GM21717 (cell line): ENCODE measurements around the gene EFNA2.

ENCODE experiments used
- ATAC-seq: cut with Tn5 transposase; IDR thresholded peaks from one replicate; pipeline ENCODE4 v1.9.1; 2021; ENCODE audit warnings: mild to moderate bottlenecking, moderate library complexity; ENCODE audit not compliant: unreplicated experiment

EFNA2 gene

GRCh38 chr19:1271528-1272422 lies 13.9 kb upstream of the EFNA2 start:
- no peak for ATAC-seq

- ATAC-seq, result no peak
Measured at GRCh38 chr19:1272423-1273262, 13.0 kb upstream of the EFNA2 start.

DNA sequence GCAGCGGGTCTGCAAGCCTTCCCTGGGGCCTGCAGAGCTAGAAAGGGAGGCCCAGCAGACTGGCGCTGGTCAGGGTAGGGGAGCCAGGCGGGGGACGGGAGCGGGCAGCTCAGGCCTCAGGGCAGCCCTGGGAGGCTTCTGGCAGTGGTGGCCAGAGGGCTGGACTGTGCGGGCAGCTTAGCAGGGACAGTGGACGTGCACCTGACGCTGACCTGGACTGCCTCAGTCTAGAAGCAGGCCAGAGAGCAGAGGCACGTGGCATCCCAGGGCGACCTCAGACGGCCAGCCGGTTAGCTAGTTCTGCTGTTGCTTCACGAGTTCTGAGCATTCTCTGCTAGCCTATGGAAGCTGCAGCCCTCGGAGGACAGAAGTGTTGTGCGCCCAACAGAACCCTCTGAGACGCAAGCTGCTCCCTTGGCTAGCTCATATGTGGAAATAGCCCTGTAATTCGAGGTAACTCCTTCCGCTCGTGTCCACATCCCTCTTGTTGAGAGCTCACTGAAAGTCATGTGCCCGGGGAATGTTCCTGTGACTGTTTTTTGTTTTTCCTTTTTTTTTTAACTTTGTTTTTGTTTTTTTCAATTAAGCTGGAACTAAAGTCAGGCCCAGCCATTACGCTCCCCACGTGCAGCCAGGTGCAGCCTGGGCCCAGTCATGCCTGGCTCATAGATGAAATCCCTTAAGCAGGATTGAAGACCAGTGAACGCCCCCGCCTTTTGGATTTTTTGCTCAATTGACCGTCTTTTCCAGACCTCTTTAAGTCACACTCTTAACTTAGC lies 12.2 kb upstream of the EFNA2 start:
- no peak for ATAC-seq

DNA sequence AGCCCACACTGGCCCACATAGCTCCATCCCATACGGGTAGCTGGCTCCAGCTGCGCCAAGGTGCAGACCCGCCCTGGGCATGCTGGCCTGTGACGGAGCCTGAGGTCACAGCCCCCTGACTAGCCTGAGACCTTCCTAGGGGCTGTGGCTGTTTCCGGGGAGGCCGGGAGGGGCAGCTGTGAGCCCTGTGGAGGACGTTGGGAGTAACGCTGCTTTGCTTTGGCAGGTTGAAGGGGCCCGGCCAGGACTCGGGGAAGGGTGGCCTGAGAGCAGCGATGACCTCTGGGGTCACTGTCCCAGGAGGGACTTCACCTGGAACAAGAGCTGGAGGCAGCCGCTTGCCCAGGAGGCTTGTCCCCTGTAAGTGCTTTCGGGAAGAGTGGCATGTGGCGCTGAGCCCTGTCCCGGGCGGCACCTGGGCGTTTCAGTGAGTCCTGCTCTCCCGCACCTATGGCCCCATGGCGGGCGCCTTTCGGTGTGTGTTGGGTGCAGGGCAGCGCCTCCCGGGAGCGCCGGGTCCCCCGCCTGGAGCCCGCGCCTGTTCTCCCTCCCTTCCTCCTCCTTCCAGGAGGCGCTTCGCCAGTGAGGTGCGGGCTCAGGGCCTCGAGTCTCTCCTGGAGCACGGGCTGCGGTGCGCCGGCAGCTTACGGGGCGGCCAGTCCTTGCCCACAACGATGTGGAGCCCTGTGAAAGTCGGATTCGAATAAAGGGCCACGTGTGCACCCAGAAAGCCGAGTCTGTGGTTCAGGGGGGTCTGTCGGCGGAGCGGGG lies 11.4 kb upstream of the EFNA2 start:
- no peak for ATAC-seq

DNA sequence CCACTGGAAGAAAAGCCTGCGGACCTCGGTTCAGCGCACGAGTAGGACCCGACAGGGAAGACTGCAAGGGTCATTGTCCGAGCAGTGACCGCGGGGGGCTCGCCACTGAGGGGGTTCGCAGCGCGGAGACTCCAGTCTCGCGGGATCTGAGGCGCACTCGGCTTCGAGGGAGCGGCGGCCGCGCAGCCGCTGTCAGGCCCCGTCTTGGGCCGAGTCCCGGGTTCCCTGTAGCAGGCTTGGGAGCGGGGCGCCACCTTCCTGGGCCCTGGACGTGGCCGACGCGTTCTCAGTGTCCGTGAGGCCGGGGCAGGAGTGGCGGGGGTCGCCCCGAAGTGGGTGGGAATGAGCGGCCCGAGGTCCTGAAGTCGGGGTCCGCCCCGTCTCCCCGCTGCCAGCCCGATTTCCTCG lies 10.8 kb upstream of the EFNA2 start:
- ATAC-seq, result no peak

DNA sequence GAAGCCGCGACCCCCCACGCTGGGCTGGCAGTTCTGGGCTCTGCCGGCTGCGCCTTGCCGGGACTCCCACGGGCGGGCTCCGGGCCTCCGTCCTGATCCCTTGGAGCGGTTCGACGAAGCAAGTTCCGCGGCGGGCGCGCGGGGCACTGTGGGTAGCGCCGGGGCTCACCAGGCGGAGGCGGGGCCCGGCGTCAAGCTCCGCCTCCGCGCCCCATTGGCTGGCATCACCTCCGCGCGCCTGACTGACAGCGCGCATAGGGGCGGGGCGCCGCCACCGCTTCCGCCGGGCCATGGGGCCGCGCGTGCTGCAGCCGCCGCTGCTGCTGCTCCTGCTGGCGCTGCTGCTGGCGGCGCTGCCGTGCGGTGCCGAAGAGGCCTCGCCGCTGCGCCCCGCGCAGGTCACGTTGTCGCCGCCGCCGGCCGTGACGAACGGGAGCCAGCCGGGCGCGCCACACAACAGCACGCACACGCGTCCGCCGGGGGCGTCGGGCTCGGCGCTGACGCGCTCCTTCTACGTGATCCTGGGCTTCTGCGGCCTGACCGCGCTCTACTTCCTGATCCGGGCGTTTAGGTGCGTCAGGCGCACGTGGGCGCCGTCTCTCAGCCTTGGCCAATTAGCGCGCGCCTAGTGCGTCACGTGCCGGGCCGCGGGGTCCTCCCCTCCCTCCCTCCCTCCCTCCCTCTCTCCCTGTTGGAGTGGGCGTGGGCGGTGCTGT lies 10.3 kb upstream of the EFNA2 start, which contains the start of gene FAM174C:
FAM174C (plus strand) TSS at position 271 of the 716 bp plus-strand sequence; CDS start at position 291, 20 bp downstream.
- ATAC-seq, result peak; percentile 42

GRCh38 chr19:1275976-1276627 lies 9.6 kb upstream of the EFNA2 start:
- ATAC-seq, result peak; percentile 8

DNA sequence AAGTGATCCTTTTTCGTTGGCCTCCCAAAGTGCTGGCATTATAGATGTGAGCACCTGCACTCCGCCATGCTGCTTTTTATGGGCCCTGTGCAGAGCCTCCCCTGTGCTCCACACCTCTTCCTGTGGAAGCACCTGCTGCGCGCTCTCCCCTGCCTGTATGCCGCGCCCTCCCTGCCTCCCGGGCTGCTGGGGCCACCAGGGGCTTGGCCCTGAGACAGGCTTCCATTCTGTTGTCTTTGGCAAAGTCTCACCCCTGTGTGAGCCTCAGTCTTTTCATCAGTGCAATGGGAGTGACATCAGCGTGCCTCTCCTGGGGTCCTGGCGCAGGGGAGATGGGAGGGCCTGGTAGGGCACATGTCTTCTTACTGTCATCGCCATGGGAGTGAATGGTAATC lies 9.0 kb upstream of the EFNA2 start:
- ATAC-seq, result no peak

GRCh38 chr19:1277061-1277460 lies 8.6 kb upstream of the EFNA2 start:
- ATAC-seq, result no peak

- no peak for ATAC-seq
Measured at GRCh38 chr19:1278074-1278473, 7.6 kb upstream of the EFNA2 start.

DNA sequence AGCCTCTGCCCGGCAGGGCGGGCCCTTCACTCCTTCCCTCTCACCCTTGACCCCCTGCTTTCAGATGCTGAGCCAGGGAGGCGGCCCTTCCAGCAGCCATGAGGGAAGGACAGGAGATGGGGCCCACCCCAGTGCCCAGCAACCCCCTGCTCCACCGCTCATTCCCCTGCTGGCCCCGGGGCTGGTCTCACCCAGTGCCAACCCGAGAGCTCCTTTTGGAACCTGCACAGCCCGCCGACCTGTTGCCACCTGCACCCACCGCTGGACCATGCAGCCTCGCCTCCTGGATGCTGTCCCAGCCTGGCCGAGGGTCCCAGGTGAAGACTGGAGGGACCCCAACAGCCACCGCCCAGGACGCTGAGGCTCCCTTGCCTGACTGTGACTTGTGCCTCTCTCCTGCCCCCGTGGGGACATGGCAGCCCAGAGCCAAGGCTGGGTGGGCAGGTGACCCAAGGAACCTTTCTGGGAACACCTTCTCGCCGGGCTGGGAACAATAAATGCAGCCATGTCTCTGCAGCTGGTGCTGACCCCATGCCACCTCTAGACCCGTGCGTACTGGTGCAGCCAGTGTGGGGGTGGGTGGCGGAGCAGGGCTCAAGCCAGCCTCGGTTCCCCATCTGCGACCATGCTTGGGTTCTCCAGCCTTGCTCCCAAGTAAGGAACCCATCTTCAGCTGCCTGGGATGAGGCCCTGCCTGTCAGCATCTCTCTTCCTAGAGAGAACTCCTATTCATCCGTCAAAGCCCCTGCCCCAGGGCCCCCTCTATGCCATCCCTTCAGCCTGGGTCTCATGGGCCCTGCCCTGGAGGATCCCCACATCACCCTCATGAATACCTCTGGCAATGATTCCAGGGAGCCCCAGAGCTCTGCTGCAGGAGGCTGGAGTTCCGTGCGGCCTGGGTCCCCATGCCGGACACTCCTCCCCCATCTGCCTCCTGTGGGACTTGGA lies 6.7 kb upstream of the EFNA2 start:
- ATAC-seq, result no peak

DNA sequence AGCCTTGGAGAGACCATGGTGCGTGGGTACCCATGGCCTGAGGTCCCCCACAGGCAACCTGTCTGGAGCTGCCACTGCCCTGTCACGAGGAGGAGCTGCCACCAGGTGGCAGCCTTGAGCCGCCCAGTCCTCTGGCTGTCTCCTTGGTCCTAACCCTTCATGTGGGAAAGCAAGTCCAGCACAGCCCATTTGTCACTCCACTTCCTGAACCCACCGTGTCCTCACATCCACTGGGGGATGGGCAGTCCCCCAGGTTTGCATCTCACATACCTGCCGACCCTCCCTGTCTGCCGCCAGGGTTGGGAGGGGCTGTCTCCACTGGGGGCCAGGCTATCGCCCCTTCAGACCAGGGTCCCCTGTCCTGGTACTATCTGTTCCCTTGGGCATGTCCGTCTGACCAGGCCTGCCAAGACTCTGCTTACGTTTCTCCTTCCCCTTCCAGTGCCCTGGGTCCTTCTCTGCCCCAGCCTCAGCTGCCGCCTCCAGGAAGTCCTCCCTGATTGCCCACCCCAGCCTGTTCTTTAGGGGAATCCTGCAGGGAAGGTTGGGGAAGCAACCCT lies 5.8 kb upstream of the EFNA2 start:
- ATAC-seq, result no peak

- ATAC-seq, result no peak
Measured at GRCh38 chr19:1280636-1281568, 4.8 kb upstream of the EFNA2 start.

DNA sequence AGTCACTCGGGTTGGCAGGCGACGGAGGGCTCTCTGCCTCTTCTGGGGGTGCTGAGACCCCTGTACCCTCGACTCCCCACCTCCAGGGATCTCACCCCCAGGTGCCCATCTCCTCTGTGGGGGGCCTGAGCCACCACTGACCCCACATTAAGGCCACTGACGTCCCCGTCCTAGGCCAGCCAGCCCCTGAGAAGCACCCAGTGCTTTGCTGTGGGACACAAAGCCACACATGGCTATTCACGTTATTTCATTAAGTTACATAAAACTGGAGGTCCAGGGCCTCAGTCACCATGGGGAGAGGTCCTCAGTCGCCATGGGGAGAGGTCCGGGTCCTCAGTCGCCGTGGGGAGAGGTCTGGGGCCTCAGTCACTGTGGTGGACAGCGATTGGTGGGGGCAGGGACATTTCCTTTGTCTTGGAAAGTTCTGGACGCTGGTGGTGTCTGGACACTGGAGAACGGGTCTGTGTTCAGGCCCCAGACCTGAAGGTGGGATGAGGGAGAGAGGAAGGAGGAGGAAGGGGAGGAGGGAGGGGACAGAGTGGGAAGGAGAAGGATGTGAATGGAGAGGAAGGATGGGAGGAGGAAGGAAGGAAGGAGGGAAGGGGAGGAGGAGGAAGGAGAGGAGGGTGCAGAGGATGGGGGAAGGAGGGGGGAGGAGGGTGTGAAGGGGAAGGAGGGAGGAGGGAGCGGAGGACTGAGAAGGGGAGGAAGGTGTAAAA lies 3.9 kb upstream of the EFNA2 start:
- no peak for ATAC-seq

DNA sequence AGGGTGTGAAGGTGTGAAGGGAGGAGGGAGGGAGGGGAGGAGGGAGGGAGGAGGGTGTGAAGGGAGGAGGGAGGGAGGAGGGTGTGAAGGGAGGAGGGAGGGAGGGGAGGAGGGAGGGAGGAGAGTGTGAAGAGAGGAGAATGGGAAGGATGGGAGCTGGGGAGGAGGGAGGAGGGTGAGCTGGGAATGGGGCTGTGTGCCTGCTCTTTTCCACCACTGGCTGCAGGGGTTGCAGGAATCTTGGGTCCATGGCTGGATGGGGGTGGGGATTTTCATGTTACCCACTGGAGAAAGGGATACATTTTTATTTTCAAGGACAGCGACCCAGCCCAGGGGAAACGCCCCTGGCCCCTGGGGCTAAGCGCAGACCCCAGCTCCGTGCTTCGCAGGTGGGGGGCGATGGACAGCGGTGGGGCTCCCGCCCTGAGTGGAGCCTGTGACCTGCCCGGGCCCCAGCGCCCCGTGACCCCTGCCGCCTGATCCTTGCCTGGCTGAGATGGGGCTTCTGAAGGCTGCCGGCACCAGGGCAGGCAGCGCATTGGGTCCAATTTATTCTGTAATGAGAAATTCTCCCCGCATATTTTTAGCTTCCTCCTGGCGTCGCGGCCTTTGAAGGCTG lies 3.0 kb upstream of the EFNA2 start:
- no peak for ATAC-seq
